HCT116 (cell line): ENCODE results near the gene KRT36. TPM values are rescaled to one million over a fixed set of nuclear protein-coding genes. Genes with fewer than 3 reads are reported as not detected.

Experiments
- ATAC-seq: fragments of 200-7000 bp; cut with Tn5 transposase; 2 replicates; pipeline ENCODE4 v1.9.1; 2020; ENCODE audit warnings: mild to moderate bottlenecking, moderate library complexity
- BruUV-seq: library from RNA; stranded (reverse); fragments of 400-500 nt; replicated peaks from 2 replicates; lab custom pipeline; 2021; lab: Mats Ljungman, UMichigan
- CTCF ChIA-PET: fragments of 300-600 bp; sonication (Branson Sonifier 250); formaldehyde crosslinking; loops from one replicate; lab custom pipeline; 2021; ENCODE audit warnings: antibody characterized with exemption; lab: Charles Lee
- POLR2A ChIA-PET: fragments of 300-600, 350-600 bp; sonication (Branson Sonifier 250); formaldehyde crosslinking; loops from one replicate; lab custom pipeline; 2021; ENCODE audit warnings: antibody characterized with exemption; lab: Charles Lee
- RAD21 ChIA-PET, 2 experiments: fragments of 300-600 bp; sonication (Branson Sonifier 250); formaldehyde crosslinking; loops; one replicate each; lab custom pipeline; 2023; ENCODE audit warnings: low total read pairs in 2 of 2; ENCODE audit not compliant: uncharacterized antibody in 2 of 2, unreplicated experiment in 2 of 2, low non-redundant PET in 1 of 2; lab: Charles Lee
- DNase-seq: peaks from one replicate; pipeline ENCODE4 v3.0.0-alpha.2; 2010; ENCODE audit warnings: low read depth, low spot score
- H2AFZ ChIP-seq: fragments of 200-600 bp; shearing (Covaris generic), sonication (generic); 2 replicates; pipeline ENCODE4 v1.6.1; 2017; ENCODE audit warnings: low read depth, mixed run types, mixed read lengths, antibody characterized with exemption, low read length; ENCODE audit not compliant: poor library complexity, severe bottlenecking
- H3K27ac ChIP-seq: 2 replicates; pipeline ENCODE4 v1.5.1; 2012; ENCODE audit warnings: low read depth, low read length
- H3K27me3 ChIP-seq: fragments of 200-600 bp; sonication (generic); 2 replicates; pipeline ENCODE4 v1.6.1; 2016; ENCODE audit warnings: mixed run types, low read length, mixed read lengths; ENCODE audit not compliant: insufficient read depth
- H3K36me3 ChIP-seq, 2 experiments: fragments of 200-500 bp in 1 of 2; fragments of 200-600 bp in 1 of 2; sonication (Bioruptor generic) in 1 of 2; sonication (generic) in 1 of 2; 2 replicates each; pipeline versions ENCODE4 v1.5.1 to v1.6.1; 2014 to 2016; ENCODE audit warnings: low read length in 2 of 2, inconsistent platforms in 1 of 2, mixed read lengths in 1 of 2, mixed run types in 1 of 2; ENCODE audit not compliant: insufficient read depth in 2 of 2, control insufficient read depth in 1 of 2
- H3K4me1 ChIP-seq, 2 experiments: fragments of 200-600 bp in 1 of 2; sonication (generic) in 1 of 2; 2 replicates each; pipeline versions ENCODE4 v1.5.1 to v1.6.1; 2012 to 2017; ENCODE audit warnings: low read length in 2 of 2, inconsistent platforms in 1 of 2, mild to moderate bottlenecking in 1 of 2, mixed read lengths in 1 of 2, mixed run types in 1 of 2, moderate library complexity in 1 of 2; ENCODE audit not compliant: insufficient read depth in 2 of 2, control insufficient read depth in 1 of 2
- H3K4me2 ChIP-seq: fragments of 200-600 bp; sonication (generic); 2 replicates; pipeline ENCODE4 v1.6.1; 2017; ENCODE audit warnings: mixed run types, low read length, mixed read lengths
- H3K4me3 ChIP-seq, 2 experiments: fragments of 200-600 bp in 1 of 2; sonication (generic) in 1 of 2; replicated peaks in 1 of 2; 2 replicates each; pipeline ENCODE4 v1.5.1; 2011 to 2016; ENCODE audit warnings: low read length in 2 of 2, control low read depth in 1 of 2, low read depth in 1 of 2, mild to moderate bottlenecking in 1 of 2, mixed read lengths in 1 of 2, mixed run types in 1 of 2
- H3K79me2 ChIP-seq: fragments of 200-600 bp; sonication (generic); 2 replicates; pipeline ENCODE4 v1.6.1; 2017; ENCODE audit warnings: mild to moderate bottlenecking, mixed run types, low read length, moderate library complexity, mixed read lengths; ENCODE audit not compliant: insufficient read depth
- H3K9ac ChIP-seq: fragments of 200-600 bp; sonication (generic); 2 replicates; pipeline ENCODE4 v1.6.1; 2016; ENCODE audit warnings: low read length, mixed read lengths
- H3K9me2 ChIP-seq: fragments of 200-600 bp; sonication (generic), shearing (Covaris generic); 2 replicates; pipeline ENCODE4 v1.6.1; 2017; ENCODE audit warnings: mixed run types, mild to moderate bottlenecking, moderate library complexity; ENCODE audit not compliant: insufficient read depth
- H3K9me3 ChIP-seq, 2 experiments: fragments of 200-500 bp in 1 of 2; fragments of 200-600 bp in 1 of 2; sonication (Bioruptor generic) in 1 of 2; sonication (generic) in 1 of 2; 2 replicates each; pipeline ENCODE4 v1.6.1; 2014 to 2017; ENCODE audit warnings: low read length in 2 of 2, mixed read lengths in 2 of 2, inconsistent platforms in 1 of 2, low read depth in 1 of 2, mild to moderate bottlenecking in 1 of 2, mixed run types in 1 of 2, moderate library complexity in 1 of 2; ENCODE audit not compliant: control insufficient read depth in 1 of 2, insufficient read depth in 1 of 2
- H4K20me1 ChIP-seq: fragments of 200-600 bp; sonication (generic), shearing (Covaris generic); 2 replicates; pipeline ENCODE4 v1.6.1; 2017; ENCODE audit warnings: mixed run types, mild to moderate bottlenecking, moderate library complexity; ENCODE audit not compliant: insufficient read depth
- CBX3 ChIP-seq: IDR thresholded peaks from 2 replicates; pipeline ENCODE4 v1.6.1; 2012; ENCODE audit warnings: low read depth
- ELF1 ChIP-seq: IDR thresholded peaks from 2 replicates; pipeline ENCODE4 v1.6.1; 2012; ENCODE audit warnings: low read depth, borderline replicate concordance
- EZH2 ChIP-seq: fragments of 200-600 bp; sonication (generic); IDR thresholded peaks from 2 replicates; pipeline ENCODE4 v1.6.1; 2017; ENCODE audit warnings: antibody characterized with exemption, mixed run types
- EZH2phosphoT487 ChIP-seq: fragments of 200-600 bp; IDR thresholded peaks from 2 replicates; pipeline ENCODE4 v1.6.1; 2018; ENCODE audit warnings: antibody characterized with exemption, borderline replicate concordance
- JUND ChIP-seq: IDR thresholded peaks from 2 replicates; pipeline ENCODE4 v1.6.1; 2012
- POLR2AphosphoS5 ChIP-seq: IDR thresholded peaks from 2 replicates; pipeline ENCODE4 v1.6.1; 2011; ENCODE audit warnings: mild to moderate bottlenecking, low read depth, low read length, moderate library complexity
- RAD21 ChIP-seq: IDR thresholded peaks from 2 replicates; pipeline ENCODE4 v1.6.1; 2012; ENCODE audit warnings: low read depth, mild to moderate bottlenecking
- REST ChIP-seq: IDR thresholded peaks from 2 replicates; pipeline ENCODE4 v1.6.1; 2012; ENCODE audit warnings: low read depth
- SIN3A ChIP-seq: IDR thresholded peaks from 2 replicates; pipeline ENCODE4 v1.6.1; 2012; ENCODE audit warnings: low read depth
- SP1 ChIP-seq: IDR thresholded peaks from 2 replicates; pipeline ENCODE4 v1.6.1; 2012; ENCODE audit warnings: low read depth
- SRF ChIP-seq: IDR thresholded peaks from 2 replicates; pipeline ENCODE4 v1.6.1; 2012; ENCODE audit warnings: low read depth
- YY1 ChIP-seq: IDR thresholded peaks from 2 replicates; pipeline ENCODE4 v1.6.1; 2011; ENCODE audit warnings: low read length, low read depth, moderate library complexity, mild to moderate bottlenecking; ENCODE audit not compliant: insufficient replicate concordance; ENCODE audit errors: extremely low read depth
- ZBTB33 ChIP-seq: IDR thresholded peaks from 2 replicates; pipeline ENCODE4 v1.6.1; 2011; ENCODE audit warnings: mild to moderate bottlenecking, low read length, moderate library complexity; ENCODE audit not compliant: insufficient replicate concordance; ENCODE audit errors: extremely low read depth
- ZFX ChIP-seq: fragments of 450-650 bp; IDR thresholded peaks from 2 replicates; pipeline ENCODE4 v1.6.1; 2017
- ZNF274 ChIP-seq: fragments of 200-500 bp; sonication (Bioruptor generic); IDR thresholded peaks from 2 replicates; pipeline ENCODE4 v1.6.1; 2014; ENCODE audit warnings: mild to moderate bottlenecking, low read depth, low read length, inconsistent platforms
- intact Hi-C: fragments of 100-400 bp; cut with micrococcal nuclease; formaldehyde crosslinking; loops from 2 replicates; pipeline ENCODE4 v1.10.0; 2022
- total RNA-seq: library from RNA; stranded (reverse); gene quantifications from one replicate; pipeline ENCODE4 v1.2.1, GENCODE V29; 2021; ENCODE audit not compliant: unreplicated experiment
- TF ChIP-seq, protein P1 (sequence below), 3 experiments: fragments of 200-600 bp in 1 of 3; sonication (generic) in 1 of 3; IDR thresholded peaks in 2 of 3; conservative IDR thresholded peaks in 1 of 3; 2 replicates each; pipeline ENCODE4 v1.5.1; 2012 to 2017; ENCODE audit warnings: low read depth in 2 of 3, low read length in 2 of 3, antibody characterized with exemption in 1 of 3, borderline replicate concordance in 1 of 3, control low read depth in 1 of 3, mild to moderate bottlenecking in 1 of 3, mixed read lengths in 1 of 3, mixed run types in 1 of 3, moderate library complexity in 1 of 3; ENCODE audit not compliant: insufficient read depth in 1 of 3
- TF ChIP-seq, protein P2 (sequence below): IDR thresholded peaks from 2 replicates; pipeline ENCODE4 v1.6.1; 2012
- TF ChIP-seq, protein P3 (sequence below): IDR thresholded peaks from 2 replicates; pipeline ENCODE4 v1.6.1; 2012

The KRT36 gene
- total RNA-seq, 1 experiment from 2014 or later = not detected

- POLR2A ChIA-PET = no interaction called here
- RAD21 ChIA-PET = no interaction called here
- no peaks in the 10 kb centered on the region for H3K27me3 ChIP-seq
Measured at GRCh38 chr17:41453066-41453465, 36.6 kb downstream of the KRT36 start.

More at GRCh38 chr17:41453066-41453465, 36.6 kb downstream of the KRT36 start:
- no peak for DNase-seq
- Histone ChIP-seq H3K36me3 (no peaks in the 10 kb centered on the region), H3K4me2 (no peak overlapping the region), H2AFZ (no peak overlapping the region), H3K4me1 (peaks cover 2 to 17% of the 10 kb centered on the region in 2 experiments; a peak in 2 of 4 replicates), H3K9ac (no peak overlapping the region), H3K27ac (no peak overlapping the region), H3K79me2 (no peaks in the 10 kb centered on the region), H3K9me3 (no peaks in the 10 kb centered on the region), H3K4me3 (no peak overlapping the region), H3K9me2 (no peaks in the 10 kb centered on the region)
- ATAC-seq = no peak
- intact Hi-C loops = no loop called here
- CTCF ChIA-PET = interaction anchor here (0.7 kb wide), 1 partner anchor 36 kb away, joined by 3 read pairs; no protein-coding TSS in a partner anchor
- no TSS peak for BruUV-seq
- TF ChIP-seq YY1 = no peak
- no peak for TF ChIP-seq ZBTB33
- TF ChIP-seq, protein P1, sequence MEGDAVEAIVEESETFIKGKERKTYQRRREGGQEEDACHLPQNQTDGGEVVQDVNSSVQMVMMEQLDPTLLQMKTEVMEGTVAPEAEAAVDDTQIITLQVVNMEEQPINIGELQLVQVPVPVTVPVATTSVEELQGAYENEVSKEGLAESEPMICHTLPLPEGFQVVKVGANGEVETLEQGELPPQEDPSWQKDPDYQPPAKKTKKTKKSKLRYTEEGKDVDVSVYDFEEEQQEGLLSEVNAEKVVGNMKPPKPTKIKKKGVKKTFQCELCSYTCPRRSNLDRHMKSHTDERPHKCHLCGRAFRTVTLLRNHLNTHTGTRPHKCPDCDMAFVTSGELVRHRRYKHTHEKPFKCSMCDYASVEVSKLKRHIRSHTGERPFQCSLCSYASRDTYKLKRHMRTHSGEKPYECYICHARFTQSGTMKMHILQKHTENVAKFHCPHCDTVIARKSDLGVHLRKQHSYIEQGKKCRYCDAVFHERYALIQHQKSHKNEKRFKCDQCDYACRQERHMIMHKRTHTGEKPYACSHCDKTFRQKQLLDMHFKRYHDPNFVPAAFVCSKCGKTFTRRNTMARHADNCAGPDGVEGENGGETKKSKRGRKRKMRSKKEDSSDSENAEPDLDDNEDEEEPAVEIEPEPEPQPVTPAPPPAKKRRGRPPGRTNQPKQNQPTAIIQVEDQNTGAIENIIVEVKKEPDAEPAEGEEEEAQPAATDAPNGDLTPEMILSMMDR (IDR thresholded peaks at IDR 0.05 in 2 of 3, conservative IDR thresholded peaks at IDR 0.05 in 1 of 3; ENCODE audit: borderline replicate concordance in 1 of 3, insufficient read depth in 1 of 3, low read depth in 2 of 3, low read length in 2 of 3) = no peak
- no peak for TF ChIP-seq EZH2phosphoT487
- no peak for TF ChIP-seq REST
- no peak for TF ChIP-seq SP1
- no peak for TF ChIP-seq POLR2AphosphoS5
- no peak for TF ChIP-seq RAD21
- TF ChIP-seq, protein P2, sequence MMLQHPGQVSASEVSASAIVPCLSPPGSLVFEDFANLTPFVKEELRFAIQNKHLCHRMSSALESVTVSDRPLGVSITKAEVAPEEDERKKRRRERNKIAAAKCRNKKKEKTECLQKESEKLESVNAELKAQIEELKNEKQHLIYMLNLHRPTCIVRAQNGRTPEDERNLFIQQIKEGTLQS = no peak
- no peak for TF ChIP-seq SRF
- no peak for TF ChIP-seq JUND
- TF ChIP-seq SIN3A = no peak
- TF ChIP-seq ELF1 = no peak
- TF ChIP-seq ZFX = no peak
- no peak for TF ChIP-seq ZNF274
- no peak for TF ChIP-seq EZH2
- no peak for TF ChIP-seq CBX3
- TF ChIP-seq, protein P3, sequence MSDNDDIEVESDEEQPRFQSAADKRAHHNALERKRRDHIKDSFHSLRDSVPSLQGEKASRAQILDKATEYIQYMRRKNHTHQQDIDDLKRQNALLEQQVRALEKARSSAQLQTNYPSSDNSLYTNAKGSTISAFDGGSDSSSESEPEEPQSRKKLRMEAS = no peak
- TF ChIP-seq, all 23 proteins: peak for 0
- no peaks in the 10 kb centered on the region for H4K20me1 ChIP-seq
